HCT116 (cell line): ENCODE data around the gene OR2B2.

Experiments
- CTCF ChIP-seq, 3 experiments: fragments of 200-600 bp in 1 of 3; sonication (generic) in 1 of 3; IDR thresholded peaks in 2 of 3; conservative IDR thresholded peaks in 1 of 3; 2 replicates each; pipeline ENCODE4 v1.5.1; 2012 to 2017; ENCODE audit warnings: low read depth in 2 of 3, low read length in 2 of 3, antibody characterized with exemption in 1 of 3, borderline replicate concordance in 1 of 3, control low read depth in 1 of 3, mild to moderate bottlenecking in 1 of 3, mixed read lengths in 1 of 3, mixed run types in 1 of 3, moderate library complexity in 1 of 3; ENCODE audit not compliant: insufficient read depth in 1 of 3
- EZH2 ChIP-seq: fragments of 200-600 bp; sonication (generic); IDR thresholded peaks from 2 replicates; pipeline ENCODE4 v1.6.1; 2017; ENCODE audit warnings: antibody characterized with exemption, mixed run types
- EZH2phosphoT487 ChIP-seq: fragments of 200-600 bp; IDR thresholded peaks from 2 replicates; pipeline ENCODE4 v1.6.1; 2018; ENCODE audit warnings: antibody characterized with exemption, borderline replicate concordance
- FOSL1 ChIP-seq: IDR thresholded peaks from 2 replicates; pipeline ENCODE4 v1.6.1; 2012; ENCODE audit warnings: low read depth
- POLR2A ChIP-seq: IDR thresholded peaks from 2 replicates; pipeline ENCODE4 v1.7.0; 2011; ENCODE audit warnings: borderline replicate concordance; ENCODE audit not compliant: insufficient read depth, insufficient read length; ENCODE audit errors: extremely low read depth

GRCh38 chr6:27864906-27865849 is 47.0 kb downstream of the OR2B2 start:
- no peak for TF ChIP-seq CTCF (IDR thresholded peaks at IDR 0.05 in 2 of 3, conservative IDR thresholded peaks at IDR 0.05 in 1 of 3; ENCODE audit: borderline replicate concordance in 1 of 3, insufficient read depth in 1 of 3, low read depth in 2 of 3, low read length in 2 of 3)
- TF ChIP-seq FOSL1, result no peak
- TF ChIP-seq EZH2phosphoT487, result no peak
- no peak for TF ChIP-seq POLR2A
- TF ChIP-seq EZH2, result no peak
